Skeletal muscle satellite cell (primary cell): ENCODE data around the gene P3H3.

Source experiments
- H3K27me3 ChIP-seq: 2 replicates; pipeline ENCODE4 v1.7.0; 2013; ENCODE audit warnings: low read length; ENCODE audit not compliant: control insufficient read depth, insufficient read depth
- H3K36me3 ChIP-seq: 2 replicates; pipeline ENCODE4 v1.7.0; 2013; ENCODE audit warnings: mild to moderate bottlenecking, control low read depth, low read length; ENCODE audit not compliant: insufficient read depth
- H3K4me1 ChIP-seq: 2 replicates; pipeline ENCODE4 v1.7.0; 2013; ENCODE audit warnings: low read length; ENCODE audit not compliant: control insufficient read depth, insufficient read depth
- H3K4me2 ChIP-seq: 2 replicates; pipeline ENCODE4 v1.7.0; 2013; ENCODE audit warnings: mild to moderate bottlenecking, low read length
- H3K4me3 ChIP-seq: 2 replicates; pipeline ENCODE4 v1.7.0; 2013; ENCODE audit warnings: low read length
- H3K9ac ChIP-seq: 2 replicates; pipeline ENCODE4 v1.7.0; 2013; ENCODE audit warnings: mild to moderate bottlenecking, low read depth, low read length, moderate library complexity
- H3K9me3 ChIP-seq: replicated peaks from 2 replicates; pipeline ENCODE4 v1.7.0; 2013; ENCODE audit warnings: mild to moderate bottlenecking, control low read depth, low read length

The P3H3 gene

DNA sequence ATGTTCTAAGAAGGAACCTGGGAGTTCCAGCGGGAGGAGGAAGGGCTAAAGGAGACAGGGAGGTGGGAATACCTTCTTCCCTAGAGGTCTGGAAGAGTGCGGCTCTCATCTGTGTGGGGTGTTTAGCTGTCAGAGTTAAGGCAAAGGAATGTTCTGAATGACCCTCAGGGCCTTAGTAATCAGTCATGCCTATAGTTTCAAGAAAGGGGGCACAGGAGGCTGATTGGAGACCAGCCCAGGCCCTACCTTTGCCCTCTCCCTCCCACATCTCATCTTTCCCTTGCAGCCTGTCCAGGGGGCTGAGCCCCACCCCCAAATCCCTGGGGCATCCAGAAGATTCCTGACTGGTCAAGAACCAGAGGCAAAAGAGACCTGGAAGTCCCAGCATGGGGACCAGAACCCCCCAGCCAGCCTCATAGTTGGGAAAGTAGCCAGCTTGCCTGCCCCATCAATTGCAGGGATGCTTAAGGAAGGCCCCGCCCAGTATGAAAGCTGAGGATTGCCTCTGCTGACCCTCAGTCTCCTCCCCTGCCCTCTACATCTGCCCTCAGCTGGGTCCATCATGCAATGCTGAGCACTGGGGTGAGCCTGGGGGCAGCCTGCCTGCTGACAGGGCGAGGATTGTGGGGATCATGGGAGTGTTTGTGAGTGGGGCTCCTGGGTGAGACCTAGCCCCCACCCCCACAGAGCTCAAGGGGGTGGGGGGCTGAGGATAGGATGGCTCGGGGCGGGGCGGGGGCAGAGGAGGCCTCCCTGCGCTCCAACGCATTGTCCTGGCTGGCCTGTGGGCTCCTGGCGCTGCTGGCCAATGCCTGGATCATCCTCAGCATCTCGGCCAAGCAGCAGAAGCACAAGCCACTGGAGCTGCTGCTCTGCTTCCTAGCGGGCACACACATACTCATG, 4.8 kb upstream of the P3H3 start:
- Histone ChIP-seq H3K4me1 (peaks cover 42% of the 10 kb centered on the region), H3K4me2 (no peak overlapping the region), H3K9ac (no peak overlapping the region), H3K9me3 (no peaks in the 10 kb centered on the region), H3K27me3 (peaks cover 24% of the 10 kb centered on the region), H3K36me3 (no peaks in the 10 kb centered on the region), H3K4me3 (no peak overlapping the region)

DNA sequence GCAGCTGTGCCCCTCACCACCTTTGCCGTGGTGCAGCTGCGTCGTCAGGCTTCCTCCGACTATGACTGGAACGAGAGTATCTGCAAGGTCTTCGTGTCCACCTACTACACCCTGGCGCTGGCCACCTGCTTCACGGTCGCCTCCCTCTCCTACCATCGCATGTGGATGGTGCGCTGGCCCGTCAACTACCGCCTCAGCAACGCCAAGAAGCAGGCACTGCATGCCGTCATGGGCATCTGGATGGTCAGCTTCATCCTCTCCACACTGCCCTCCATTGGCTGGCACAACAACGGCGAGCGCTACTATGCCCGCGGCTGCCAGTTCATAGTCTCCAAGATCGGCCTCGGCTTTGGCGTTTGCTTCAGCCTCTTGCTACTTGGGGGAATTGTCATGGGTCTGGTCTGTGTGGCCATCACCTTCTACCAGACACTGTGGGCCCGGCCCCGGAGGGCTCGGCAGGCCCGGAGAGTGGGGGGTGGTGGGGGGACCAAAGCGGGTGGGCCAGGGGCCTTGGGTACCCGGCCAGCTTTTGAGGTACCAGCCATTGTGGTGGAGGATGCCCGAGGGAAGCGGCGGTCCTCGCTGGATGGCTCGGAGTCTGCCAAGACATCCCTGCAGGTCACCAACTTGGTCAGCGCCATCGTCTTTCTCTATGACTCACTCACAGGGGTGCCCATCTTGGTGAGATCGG, 4.0 kb upstream of the P3H3 start:
- Histone ChIP-seq H3K4me3 (no peak overlapping the region), H3K9me3 (no peaks in the 10 kb centered on the region), H3K4me2 (no peak overlapping the region), H3K36me3 (no peaks in the 10 kb centered on the region), H3K4me1 (peaks cover 42% of the 10 kb centered on the region), H3K9ac (no peak overlapping the region), H3K27me3 (peaks cover 24% of the 10 kb centered on the region)

DNA sequence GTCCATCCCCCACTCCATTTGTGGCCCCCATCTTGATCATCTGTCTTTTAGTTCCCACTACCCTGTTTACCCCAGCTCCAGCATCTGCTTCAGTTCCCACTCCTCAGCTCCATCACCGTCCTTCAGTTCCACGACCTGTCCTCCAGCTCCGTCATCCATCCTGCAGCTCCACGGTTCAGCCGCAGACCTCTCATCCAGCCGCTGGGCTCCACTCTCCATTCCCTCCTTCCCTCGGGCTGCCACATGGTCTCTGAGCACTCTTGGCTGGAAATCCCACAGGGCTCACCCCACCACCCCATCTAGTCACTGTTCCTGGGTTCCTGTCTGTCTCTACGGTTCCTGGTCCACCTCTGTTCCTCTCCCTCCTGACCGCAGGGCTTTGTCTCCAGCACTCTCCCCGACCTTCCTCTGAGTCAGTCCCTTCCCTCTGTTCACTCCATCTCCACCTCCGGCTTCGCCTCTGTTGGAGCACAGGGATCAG, 3.3 kb upstream of the P3H3 start:
- Histone ChIP-seq H3K9me3 (no peaks in the 10 kb centered on the region), H3K36me3 (no peaks in the 10 kb centered on the region), H3K9ac (peak overlapping the region; percentile 19), H3K4me3 (peak overlapping the region; percentile 61), H3K4me2 (peak overlapping the region; percentile 79), H3K27me3 (peaks cover 24% of the 10 kb centered on the region), H3K4me1 (peaks cover 41% of the 10 kb centered on the region)

DNA sequence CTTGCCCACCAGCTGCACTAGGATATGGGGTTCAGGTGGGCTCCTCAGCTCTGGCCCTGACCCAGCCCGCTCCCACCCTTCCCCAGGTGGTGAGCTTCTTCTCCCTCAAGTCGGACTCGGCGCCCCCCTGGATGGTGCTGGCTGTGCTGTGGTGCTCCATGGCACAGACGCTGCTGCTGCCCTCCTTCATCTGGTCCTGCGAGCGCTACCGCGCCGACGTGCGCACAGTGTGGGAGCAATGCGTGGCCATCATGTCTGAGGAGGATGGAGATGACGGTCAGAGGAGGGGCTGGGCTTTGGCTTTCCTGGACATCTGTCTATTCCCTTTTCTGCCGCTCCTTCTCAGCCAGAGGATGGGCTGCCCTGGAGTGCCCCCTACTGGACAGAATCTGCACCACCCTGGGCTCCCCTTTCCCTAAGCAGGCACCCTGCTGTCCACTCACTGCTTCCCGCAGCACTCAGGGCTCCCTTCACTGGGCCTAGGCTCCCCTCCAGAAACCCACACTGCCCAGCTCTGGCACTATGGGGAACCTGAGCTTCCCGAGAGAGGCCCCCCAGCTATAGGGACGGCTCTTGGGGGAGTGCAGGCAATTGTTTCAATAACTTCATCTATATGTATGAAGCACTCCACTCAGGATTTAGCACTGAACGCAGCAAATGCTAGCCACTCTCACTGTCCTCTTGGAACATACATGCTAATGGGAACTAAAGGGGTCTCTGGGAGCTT, 2.6 kb upstream of the P3H3 start:
- Histone ChIP-seq H3K4me3 (peak overlapping the region; percentile 61), H3K4me1 (peaks cover 38% of the 10 kb centered on the region), H3K27me3 (peaks cover 24% of the 10 kb centered on the region)

DNA sequence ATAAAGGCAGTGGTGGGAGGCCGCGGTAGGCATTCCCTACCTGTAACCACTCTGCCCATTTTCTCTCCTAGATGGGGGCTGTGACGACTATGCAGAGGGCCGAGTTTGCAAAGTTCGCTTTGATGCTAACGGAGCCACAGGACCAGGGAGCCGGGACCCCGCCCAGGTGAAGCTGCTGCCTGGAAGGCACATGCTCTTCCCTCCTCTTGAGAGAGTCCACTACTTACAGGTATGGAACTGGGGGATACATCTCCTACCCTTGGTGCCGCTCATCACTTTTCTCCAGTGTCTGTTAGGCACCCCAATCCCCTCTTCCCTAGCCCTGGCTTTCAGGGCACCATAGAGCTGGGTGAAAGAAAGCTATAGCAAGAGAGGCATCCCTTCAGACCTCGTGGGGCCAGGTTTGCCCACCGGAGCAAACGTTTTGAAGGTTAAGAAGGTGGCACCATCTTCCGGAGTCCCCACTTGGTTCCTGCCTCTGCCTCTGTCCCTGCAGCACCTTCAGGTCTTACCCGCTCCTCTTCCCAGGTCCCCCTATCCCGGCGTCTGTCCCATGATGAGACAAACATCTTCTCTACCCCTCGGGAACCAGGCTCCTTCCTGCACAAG, 2.0 kb upstream of the P3H3 start:
- no peak overlapping the region for H3K4me3 ChIP-seq
- H3K27me3 ChIP-seq = peaks cover 22% of the 10 kb centered on the region

More for the DNA sequence above, 2.6 kb upstream of the P3H3 start:
- Histone ChIP-seq H3K36me3 (peaks cover 5% of the 10 kb centered on the region), H3K9me3 (no peaks in the 10 kb centered on the region), H3K4me2 (peak overlapping the region; percentile 79), H3K9ac (peak overlapping the region; percentile 19)

DNA sequence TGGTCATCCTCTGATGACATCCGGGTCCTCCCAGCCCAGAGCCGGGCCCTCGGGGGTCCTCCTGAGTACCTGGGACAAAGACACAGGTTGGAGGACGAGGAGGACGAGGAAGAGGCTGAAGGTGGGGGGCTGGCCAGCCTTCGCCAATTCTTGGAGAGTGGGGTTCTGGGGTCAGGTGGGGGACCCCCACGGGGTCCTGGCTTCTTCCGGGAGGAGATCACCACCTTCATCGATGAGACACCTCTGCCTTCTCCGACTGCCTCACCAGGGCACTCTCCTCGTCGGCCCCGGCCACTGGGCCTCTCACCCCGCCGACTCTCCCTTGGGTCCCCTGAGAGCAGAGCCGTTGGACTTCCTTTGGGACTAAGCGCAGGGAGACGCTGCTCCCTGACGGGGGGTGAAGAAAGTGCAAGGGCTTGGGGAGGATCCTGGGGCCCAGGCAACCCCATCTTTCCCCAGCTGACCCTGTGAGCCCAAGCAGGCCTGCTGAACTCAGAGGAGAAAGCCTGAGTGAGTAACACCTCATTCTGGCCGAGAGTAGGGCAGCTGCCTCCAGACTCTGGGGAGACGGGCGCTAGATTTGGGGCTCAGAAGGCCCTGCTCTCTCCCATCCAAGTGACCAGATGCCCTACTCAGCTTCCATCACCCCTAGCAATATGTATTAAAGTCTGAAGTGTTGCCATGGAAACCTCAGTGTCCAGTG, 1.3 kb upstream of the P3H3 start:
- Histone ChIP-seq H3K4me3 (no peak overlapping the region), H3K9me3 (no peaks in the 10 kb centered on the region), H3K4me1 (peaks cover 30% of the 10 kb centered on the region), H3K36me3 (peaks cover 17% of the 10 kb centered on the region), H3K27me3 (peaks cover 20% of the 10 kb centered on the region), H3K4me2 (peak overlapping the region; percentile 56), H3K9ac (peak overlapping the region; percentile 43)

More for the DNA sequence above, 2.0 kb upstream of the P3H3 start:
- Histone ChIP-seq H3K4me2 (no peak overlapping the region), H3K36me3 (peaks cover 11% of the 10 kb centered on the region), H3K9ac (no peak overlapping the region), H3K9me3 (no peaks in the 10 kb centered on the region), H3K4me1 (peaks cover 34% of the 10 kb centered on the region)

DNA sequence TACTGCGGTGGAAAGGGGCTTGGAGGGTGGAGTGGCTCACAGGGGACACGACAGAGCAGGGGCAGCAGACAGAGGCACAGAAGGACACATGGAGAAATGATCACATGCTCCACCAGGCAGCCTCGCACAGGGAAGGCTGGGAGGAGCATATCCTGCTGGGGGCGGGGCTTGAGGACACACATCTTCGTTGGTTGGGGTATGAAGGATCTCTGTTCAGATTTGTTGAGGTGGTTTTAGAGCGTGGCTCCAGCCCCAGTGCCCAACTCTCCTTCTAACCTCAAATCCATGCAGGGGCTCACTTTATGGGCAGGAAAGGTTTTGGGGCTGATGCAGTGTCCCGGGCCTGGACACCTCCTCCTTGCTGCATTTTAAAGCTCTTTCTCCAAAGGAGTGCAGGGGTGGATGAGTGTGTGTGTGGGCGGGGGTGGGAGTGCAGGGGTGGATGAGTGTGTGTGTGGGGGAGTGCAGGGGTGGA, 733 bp upstream of the P3H3 start:
- Histone ChIP-seq H3K4me1 (peaks cover 25% of the 10 kb centered on the region), H3K36me3 (peaks cover 23% of the 10 kb centered on the region), H3K27me3 (peaks cover 14% of the 10 kb centered on the region), H3K9me3 (no peaks in the 10 kb centered on the region), H3K9ac (peak overlapping the region; percentile 43), H3K4me3 (no peak overlapping the region), H3K4me2 (peak overlapping the region; percentile 56)

DNA sequence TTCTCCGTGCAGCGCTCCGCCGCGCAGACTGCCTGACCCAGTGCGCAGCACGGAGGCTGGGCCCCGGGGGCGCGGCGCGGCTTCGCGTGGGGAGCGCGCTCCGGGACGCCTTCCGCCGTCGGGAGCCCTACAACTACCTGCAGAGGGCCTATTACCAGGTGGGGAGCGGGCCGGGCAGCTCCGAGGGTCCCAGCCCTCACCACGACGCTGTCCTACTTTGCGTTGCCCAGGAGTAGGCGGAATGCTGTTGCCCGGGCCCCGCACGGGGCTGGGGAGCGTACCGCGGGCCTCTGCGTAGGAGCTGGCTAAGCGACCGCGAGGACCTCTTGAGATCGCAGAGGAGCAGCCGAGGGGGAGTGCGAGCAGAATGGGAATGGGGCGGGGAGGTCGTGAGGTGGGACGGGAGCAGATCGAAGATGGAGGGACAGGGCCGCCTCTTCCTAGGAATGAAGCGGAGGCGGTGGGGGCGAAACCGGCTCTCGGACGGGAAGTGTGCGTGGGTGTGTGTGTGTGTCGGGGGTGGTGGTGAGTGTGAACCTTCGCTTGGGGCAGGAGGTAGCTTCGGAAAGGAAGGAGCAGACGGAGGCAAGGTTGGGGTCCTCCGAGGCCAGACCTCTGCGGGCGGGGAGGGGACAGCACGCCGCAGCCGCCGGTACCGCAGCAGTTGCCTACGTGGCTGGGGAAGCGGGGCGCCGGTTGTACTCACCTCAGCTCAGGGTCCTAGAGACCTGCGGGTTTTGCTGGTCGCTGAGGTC, 751 bp downstream of the P3H3 start:
- peak overlapping the region; percentile 86 for H3K9ac ChIP-seq
- peak overlapping the region; percentile 83 for H3K4me3 ChIP-seq
- peaks cover 31% of the 10 kb centered on the region for H3K36me3 ChIP-seq
- peaks cover 4% of the 10 kb centered on the region for H3K27me3 ChIP-seq
- no peaks in the 10 kb centered on the region for H3K9me3 ChIP-seq
- H3K4me1 ChIP-seq = peaks cover 25% of the 10 kb centered on the region
- peak overlapping the region; percentile 91 for H3K4me2 ChIP-seq

DNA sequence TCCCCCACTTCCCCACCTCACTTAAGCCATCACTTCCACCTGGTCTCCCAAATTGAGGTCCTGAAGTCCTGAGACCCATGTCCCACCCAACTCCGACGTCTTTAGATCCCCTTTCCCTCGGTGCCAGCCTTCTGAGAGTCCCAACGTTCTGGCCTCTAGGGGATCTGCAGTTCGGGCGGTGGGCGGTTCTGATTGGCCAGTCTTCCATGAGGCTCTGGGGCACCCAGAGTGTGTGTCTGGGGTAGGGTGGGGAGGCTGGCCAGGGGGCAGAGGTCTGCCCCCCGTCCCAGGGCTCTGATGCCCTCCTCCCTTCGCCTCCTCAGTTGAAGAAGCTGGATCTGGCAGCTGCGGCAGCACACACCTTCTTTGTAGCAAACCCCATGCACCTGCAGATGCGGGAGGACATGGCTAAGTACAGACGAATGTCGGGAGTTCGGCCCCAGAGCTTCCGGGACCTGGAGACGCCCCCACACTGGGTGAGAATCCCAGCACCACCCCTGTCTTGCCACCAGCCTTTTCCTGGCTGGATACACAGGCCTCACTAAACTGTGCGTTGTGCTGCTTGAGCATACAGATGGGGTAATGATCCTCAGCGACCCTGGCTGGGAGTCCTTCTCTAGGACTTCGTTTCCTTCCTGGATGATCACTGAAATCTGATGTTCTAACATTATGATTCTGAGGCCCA, 1.5 kb downstream of the P3H3 start:
- peaks cover 36% of the 10 kb centered on the region for H3K36me3 ChIP-seq
- H3K27me3 ChIP-seq = peaks cover 4% of the 10 kb centered on the region
- H3K4me1 ChIP-seq = peaks cover 25% of the 10 kb centered on the region
- peak overlapping the region; percentile 91 for H3K4me2 ChIP-seq
- H3K4me3 ChIP-seq = peak overlapping the region; percentile 83
- H3K9ac ChIP-seq = peak overlapping the region; percentile 86
- no peaks in the 10 kb centered on the region for H3K9me3 ChIP-seq
